RWPE1 (cell line): Measurements from ENCODE around the gene OR5AU1.
"Not testable (repeated sequence)": the region's sequence is repeated elsewhere in the genome, so short reads cannot be mapped to it uniquely, and the experiment has no call there.

Source experiments
- CTCF ChIA-PET: fragments of 350-600 bp; sonication (Branson Sonifier 250); formaldehyde crosslinking; extraction: SDS; loops from one replicate; lab custom pipeline; 2021; lab: Yijun Ruan, JAX
- POLR2A ChIA-PET: fragments of 400-600 bp; formaldehyde crosslinking; extraction: SDS; loops from one replicate; lab custom pipeline; 2020; ENCODE audit warnings: antibody characterized with exemption; ENCODE audit not compliant: low non-redundant PET; lab: Yijun Ruan, JAX
- DNase-seq: peaks from one replicate; pipeline ENCODE4 v3.0.0; 2012; ENCODE audit warnings: low spot score
- H3K27ac ChIP-seq: fragments of 450-650 bp; 2 replicates; pipeline ENCODE4 v1.5.1; 2017
- TF ChIP-seq, protein P1 (sequence below): fragments of 450-650 bp; conservative IDR thresholded peaks from 2 replicates; pipeline ENCODE4 v1.5.1; 2017; ENCODE audit warnings: low read depth, mild to moderate bottlenecking

Gene OR5AU1

DNA sequence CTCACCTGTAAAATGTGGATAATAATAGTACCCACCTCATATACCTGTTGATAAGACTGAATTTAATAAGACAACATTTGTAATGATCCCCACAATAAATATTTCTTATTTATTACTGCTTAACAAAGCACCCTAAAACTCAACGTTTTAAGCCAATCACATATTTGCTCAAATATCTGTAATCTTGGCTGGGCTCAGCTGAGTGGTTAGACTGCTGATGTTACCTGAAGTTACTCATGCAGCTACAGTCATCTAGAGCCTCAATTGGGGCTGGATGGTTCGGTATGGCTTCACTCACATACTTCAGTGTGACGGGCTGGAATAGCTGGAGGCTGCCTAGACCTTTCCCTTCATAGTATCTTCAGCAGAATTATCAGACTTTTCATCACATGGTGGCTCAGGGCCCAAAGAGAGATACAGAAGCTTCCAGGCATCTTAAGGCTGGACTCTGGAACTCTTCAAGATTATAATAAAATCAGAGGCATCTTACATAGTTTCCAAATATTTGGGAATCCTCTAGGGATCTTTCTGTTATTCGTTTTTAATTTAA lies 4.3 kb upstream of the OR5AU1 start:
- TF ChIP-seq, protein P1, sequence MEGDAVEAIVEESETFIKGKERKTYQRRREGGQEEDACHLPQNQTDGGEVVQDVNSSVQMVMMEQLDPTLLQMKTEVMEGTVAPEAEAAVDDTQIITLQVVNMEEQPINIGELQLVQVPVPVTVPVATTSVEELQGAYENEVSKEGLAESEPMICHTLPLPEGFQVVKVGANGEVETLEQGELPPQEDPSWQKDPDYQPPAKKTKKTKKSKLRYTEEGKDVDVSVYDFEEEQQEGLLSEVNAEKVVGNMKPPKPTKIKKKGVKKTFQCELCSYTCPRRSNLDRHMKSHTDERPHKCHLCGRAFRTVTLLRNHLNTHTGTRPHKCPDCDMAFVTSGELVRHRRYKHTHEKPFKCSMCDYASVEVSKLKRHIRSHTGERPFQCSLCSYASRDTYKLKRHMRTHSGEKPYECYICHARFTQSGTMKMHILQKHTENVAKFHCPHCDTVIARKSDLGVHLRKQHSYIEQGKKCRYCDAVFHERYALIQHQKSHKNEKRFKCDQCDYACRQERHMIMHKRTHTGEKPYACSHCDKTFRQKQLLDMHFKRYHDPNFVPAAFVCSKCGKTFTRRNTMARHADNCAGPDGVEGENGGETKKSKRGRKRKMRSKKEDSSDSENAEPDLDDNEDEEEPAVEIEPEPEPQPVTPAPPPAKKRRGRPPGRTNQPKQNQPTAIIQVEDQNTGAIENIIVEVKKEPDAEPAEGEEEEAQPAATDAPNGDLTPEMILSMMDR, result no peak
- CTCF ChIA-PET, result no interaction called here
- POLR2A ChIA-PET, result no interaction called here
- H3K27ac ChIP-seq, result no peak overlapping the region
- no peak for DNase-seq

DNA sequence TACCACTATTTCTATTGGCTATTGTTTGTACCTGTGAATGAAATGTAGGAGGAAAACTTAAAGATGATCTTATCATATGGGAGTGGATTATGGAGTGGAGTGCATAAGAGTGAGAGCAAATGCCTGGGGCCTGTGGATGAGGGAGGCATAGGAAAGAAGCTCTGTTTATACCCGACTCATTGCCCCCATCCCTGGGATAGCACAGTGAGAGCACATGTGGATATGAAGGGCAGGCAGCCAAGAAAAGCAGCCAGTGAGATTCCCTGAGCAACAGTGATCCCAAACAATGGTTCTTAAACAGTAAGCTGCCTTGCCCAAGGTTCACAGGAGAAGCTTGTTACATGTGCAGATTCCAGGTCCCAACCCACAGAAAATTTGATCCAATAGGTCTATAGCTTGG lies 2.3 kb upstream of the OR5AU1 start:
- CTCF ChIA-PET, DNase-seq, H3K27ac ChIP-seq, POLR2A ChIA-PET: not testable (repeated sequence)

DNA sequence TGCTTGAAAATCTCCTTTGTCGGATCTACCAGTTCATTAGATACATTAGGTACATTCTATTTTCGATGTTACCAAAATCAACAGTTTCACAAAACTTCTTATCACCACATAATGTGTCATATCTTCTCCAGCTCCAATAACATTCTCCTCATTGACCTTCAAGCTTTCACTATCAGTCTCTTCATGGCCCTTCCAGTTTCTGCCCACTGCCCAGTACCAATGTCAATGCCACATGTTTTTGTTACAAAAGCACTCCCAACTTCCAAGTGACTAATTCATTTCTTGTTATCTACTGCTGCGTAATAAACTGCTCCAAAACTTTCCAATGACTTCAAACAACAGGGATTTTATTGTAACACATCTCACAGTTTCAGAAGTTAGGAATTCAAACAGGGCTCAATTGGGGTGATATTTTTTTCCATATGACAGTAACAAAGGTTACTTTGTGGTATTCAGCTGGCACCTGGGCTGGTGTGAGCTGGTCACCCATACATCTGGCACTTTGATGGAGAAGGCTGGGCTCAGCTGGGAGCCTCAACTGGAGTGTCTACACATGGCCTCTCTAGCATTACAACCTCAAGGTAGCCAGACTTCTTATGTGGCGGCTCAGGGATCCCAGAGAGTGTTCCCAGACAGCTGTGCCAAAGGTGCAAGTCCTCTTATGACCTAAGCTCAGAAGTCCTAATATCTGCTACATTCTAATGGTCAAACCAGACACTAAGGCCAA lies 6.1 kb downstream of the OR5AU1 start:
- DNase-seq, result no peak
- ChIA-PET CTCF (interaction anchor here (0.7 kb wide), 1 partner anchor 106 kb away, joined by 3 read pairs; no protein-coding TSS in a partner anchor), POLR2A (no interaction called here)
- TF ChIP-seq, protein P1, result no peak
- no peak overlapping the region for H3K27ac ChIP-seq

DNA sequence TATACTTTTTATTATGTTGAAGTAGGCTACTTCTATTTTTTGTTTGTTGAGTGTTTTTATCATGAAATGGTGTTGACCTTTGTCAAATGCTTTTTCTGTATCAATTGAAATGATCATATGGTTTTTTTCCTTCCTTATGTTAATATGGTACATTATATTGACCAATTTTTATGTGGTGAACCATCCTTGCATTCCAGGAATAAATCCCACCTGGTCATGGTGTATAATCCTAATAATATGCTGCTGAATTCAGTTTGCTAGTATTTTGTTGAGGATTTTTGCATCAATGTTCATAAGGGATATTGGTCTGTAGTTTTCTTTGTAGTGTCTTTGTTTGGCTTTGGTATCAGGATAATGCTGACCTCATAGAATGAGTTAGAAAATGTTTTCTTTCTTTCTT lies 10.4 kb downstream of the OR5AU1 start:
- POLR2A ChIA-PET, result no interaction called here
- TF ChIP-seq, protein P1, result no peak
- DNase-seq, result no peak
- CTCF ChIA-PET, result no interaction called here
- H3K27ac ChIP-seq, result no peak overlapping the region

DNA sequence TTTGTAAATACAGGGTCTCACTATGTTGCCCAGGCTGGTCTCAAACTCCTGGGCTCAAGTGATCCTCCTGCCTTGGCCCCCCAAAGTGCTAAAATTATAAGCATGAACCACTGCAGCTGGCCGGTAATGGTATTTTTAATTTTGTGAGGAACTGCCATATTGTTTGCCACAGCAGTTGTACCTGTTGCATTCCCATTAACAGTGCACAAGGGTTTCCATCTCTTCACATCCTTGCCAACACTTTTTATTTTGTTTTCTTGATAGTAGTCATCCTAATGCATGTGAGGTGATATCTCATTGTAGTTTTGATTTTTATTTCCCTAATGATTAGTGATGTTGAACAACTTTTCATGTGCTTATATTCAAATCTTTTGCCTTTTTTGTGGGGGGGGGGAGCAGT lies 13.5 kb downstream of the OR5AU1 start:
- no peak overlapping the region for H3K27ac ChIP-seq
- ChIA-PET POLR2A (no interaction called here), CTCF (no interaction called here)

DNA sequence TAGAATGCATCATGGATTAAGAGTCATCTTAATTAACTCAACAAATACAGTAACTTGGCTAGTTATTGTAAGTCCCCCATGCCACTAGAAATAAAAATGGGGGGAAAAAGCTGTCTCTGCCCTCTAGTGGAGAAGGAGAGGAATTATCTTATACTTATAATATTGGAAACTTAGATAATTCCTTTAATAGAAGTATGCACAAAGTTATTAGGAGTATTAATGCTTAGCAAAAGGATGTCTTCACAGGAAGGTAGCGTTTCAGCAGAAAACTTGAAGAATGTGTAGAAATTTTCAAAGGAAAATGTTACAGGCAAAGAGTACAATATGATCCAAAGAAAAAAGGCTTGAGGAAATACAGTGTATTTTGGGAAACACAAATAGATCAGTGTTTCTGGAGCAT lies 19.8 kb downstream of the OR5AU1 start:
- DNase-seq, result peak; percentile 49
- POLR2A ChIA-PET, result no interaction called here
- H3K27ac ChIP-seq, result no peak overlapping the region
- TF ChIP-seq, protein P1, result peak; percentile 79
- CTCF ChIA-PET, result interaction anchor here (0.6 to 1.2 kb wide), 6 partner anchors 10 to 1357 kb away, joined by 3 to 10 read pairs (median 3); no protein-coding TSS in a partner anchor

More for the DNA sequence above, 13.5 kb downstream of the OR5AU1 start:
- TF ChIP-seq, protein P1, result no peak
- no peak for DNase-seq

DNA sequence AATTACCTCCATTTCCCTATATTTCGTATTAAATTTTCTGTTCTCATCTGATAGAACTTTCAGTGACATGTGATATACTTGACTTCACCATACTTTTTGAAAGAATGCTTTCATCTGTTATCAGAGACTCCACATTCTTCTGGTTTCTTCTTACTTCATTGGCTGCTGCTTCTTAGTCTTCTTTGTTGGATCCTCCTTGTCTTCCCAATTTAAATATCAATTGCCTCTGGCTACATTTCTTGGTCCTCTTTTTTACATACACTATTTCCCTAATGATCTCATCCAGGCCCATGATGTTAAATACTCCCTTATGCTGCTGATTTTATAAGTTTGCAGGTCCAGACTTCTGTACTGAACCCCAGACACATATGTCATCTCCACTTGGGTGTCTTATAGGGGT lies 22.0 kb downstream of the OR5AU1 start:
- ChIA-PET POLR2A (no interaction called here), CTCF (interaction anchor here (0.7 kb wide), 1 partner anchor 27 kb away, joined by 4 read pairs; no protein-coding TSS in a partner anchor)
- TF ChIP-seq, protein P1, result no peak
- no peak overlapping the region for H3K27ac ChIP-seq
- no peak for DNase-seq
